Rectal smooth muscle tissue (tissue), 1 donor: ENCODE measurements around the gene MAB21L2.

ENCODE experiments used
- H3K27ac ChIP-seq: one replicate; pipeline ENCODE4 v1.7.0; 2013; ENCODE audit warnings: low read depth, low read length, inconsistent platforms
- H3K27me3 ChIP-seq: one replicate; pipeline ENCODE4 v1.7.0; 2013; ENCODE audit warnings: low read length; ENCODE audit not compliant: control insufficient read depth, insufficient read depth
- H3K36me3 ChIP-seq: one replicate; pipeline ENCODE4 v1.7.0; 2013; ENCODE audit warnings: low read length; ENCODE audit not compliant: control insufficient read depth, insufficient read depth
- H3K4me1 ChIP-seq: one replicate; pipeline ENCODE4 v1.7.0; 2013; ENCODE audit warnings: low read length; ENCODE audit not compliant: control insufficient read depth, insufficient read depth
- H3K4me3 ChIP-seq: one replicate; pipeline ENCODE4 v1.7.0; 2013; ENCODE audit warnings: low read length
- H3K9ac ChIP-seq: one replicate; pipeline ENCODE4 v1.7.0; 2013; ENCODE audit warnings: low read length

Gene MAB21L2

DNA sequence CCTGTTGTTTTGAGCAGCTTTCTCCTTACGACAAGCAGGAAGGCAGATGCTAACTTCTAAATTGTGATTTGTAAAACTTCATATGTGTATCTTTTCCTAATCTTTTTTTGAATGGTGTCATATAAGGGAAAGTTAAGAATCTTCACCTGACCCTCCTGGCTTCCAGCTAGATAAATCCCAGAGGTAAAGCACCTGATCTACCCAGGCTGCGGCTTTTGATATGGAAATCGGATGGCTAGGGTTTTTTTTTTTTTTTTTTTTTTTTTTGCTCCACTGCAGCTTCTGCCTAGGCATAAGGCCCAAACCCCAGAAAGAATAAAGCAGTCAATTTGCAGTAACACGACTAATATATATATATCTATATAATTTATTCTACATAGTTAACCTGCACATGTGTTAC is 10.0 kb downstream of the MAB21L2 start:
- no peak overlapping the region for H3K9ac ChIP-seq
- H3K36me3 ChIP-seq = peaks cover 2% of the 10 kb centered on the region
- peaks cover 11% of the 10 kb centered on the region for H3K4me1 ChIP-seq
- no peaks in the 10 kb centered on the region for H3K27me3 ChIP-seq
- H3K4me3 ChIP-seq = peak overlapping the region; percentile 57
- peak overlapping the region; percentile 93 for H3K27ac ChIP-seq

- H3K36me3 ChIP-seq = peaks cover 2% of the 10 kb centered on the region
- H3K4me1 ChIP-seq = peaks cover 11% of the 10 kb centered on the region
- H3K27me3 ChIP-seq = no peaks in the 10 kb centered on the region
- H3K27ac ChIP-seq = peak overlapping the region; percentile 79
- no peak overlapping the region for H3K9ac ChIP-seq
- H3K4me3 ChIP-seq = peak overlapping the region; percentile 8
These were observed 12.0 kb downstream of the MAB21L2 start for GRCh38 chr4:150593996-150594395.

DNA sequence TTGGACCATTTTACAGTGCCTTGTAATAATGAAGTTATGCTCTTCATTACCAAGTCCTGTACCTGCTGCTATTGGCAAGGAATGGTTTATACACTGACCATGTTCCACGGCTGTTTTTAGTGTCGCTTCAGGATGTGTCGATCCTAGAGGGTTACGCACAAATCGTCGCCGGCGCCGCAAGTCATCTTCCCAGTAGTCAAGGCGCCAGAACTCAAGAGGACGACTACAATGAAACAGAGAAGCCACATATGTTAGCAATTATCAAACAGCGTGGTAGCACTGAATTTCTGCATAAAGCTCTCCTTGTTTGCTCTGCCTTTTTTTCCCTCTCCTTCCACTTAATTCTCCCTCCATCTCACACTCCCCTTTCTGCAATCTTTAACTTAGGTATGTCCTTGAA is 17.0 kb downstream of the MAB21L2 start:
- no peak overlapping the region for H3K4me3 ChIP-seq
- H3K4me1 ChIP-seq = no peaks in the 10 kb centered on the region
- no peaks in the 10 kb centered on the region for H3K36me3 ChIP-seq
- H3K27me3 ChIP-seq = no peaks in the 10 kb centered on the region
- no peak overlapping the region for H3K9ac ChIP-seq
- H3K27ac ChIP-seq = peak overlapping the region; percentile 51

GRCh38 chr4:150599547-150599946 is 17.6 kb downstream of the MAB21L2 start:
- Histone ChIP-seq H3K9ac (no peak overlapping the region), H3K36me3 (no peaks in the 10 kb centered on the region), H3K4me1 (no peaks in the 10 kb centered on the region), H3K4me3 (no peak overlapping the region), H3K27me3 (no peaks in the 10 kb centered on the region), H3K27ac (no peak overlapping the region)

DNA sequence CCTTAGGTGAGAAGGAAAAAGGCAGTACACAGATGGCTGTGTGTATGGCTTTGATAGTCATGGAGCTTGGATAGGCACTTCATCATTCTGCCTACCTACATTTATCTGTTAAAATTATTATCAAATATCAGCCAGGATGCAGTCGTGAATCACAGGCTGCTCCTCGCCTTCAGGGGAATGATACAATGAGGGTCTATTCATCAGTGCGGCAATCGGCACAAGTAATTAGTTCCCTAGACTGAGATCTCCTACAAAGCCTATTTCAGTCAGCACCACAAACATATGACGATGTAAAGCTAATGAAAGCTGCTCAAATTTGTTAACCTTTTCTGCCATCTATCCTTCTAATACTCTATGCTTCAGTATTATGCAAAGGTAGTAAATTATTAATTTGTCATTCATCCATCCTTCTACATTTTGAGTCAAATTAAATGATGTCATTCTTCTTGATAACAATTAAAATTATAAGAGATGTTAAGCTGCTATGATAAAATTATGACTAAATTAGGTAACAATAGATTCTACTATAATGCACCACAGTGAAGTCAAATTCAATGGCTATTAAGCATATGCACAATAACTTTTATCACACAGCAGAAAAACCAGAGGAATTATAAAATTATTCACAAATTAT is 19.0 kb downstream of the MAB21L2 start:
- Histone ChIP-seq H3K9ac (no peak overlapping the region), H3K27me3 (no peaks in the 10 kb centered on the region), H3K4me1 (no peaks in the 10 kb centered on the region), H3K4me3 (no peak overlapping the region), H3K27ac (no peak overlapping the region), H3K36me3 (no peaks in the 10 kb centered on the region)

GRCh38 chr4:150609131-150609530 is 27.2 kb downstream of the MAB21L2 start:
- no peaks in the 10 kb centered on the region for H3K4me1 ChIP-seq
- no peak overlapping the region for H3K27ac ChIP-seq
- H3K36me3 ChIP-seq = no peaks in the 10 kb centered on the region
- no peak overlapping the region for H3K4me3 ChIP-seq
- no peaks in the 10 kb centered on the region for H3K27me3 ChIP-seq
- no peak overlapping the region for H3K9ac ChIP-seq

- Histone ChIP-seq H3K4me3 (no peak overlapping the region), H3K27ac (no peak overlapping the region), H3K27me3 (no peaks in the 10 kb centered on the region), H3K4me1 (no peaks in the 10 kb centered on the region), H3K9ac (no peak overlapping the region), H3K36me3 (no peaks in the 10 kb centered on the region)
These were observed 37.1 kb downstream of the MAB21L2 start for GRCh38 chr4:150619042-150619441.

DNA sequence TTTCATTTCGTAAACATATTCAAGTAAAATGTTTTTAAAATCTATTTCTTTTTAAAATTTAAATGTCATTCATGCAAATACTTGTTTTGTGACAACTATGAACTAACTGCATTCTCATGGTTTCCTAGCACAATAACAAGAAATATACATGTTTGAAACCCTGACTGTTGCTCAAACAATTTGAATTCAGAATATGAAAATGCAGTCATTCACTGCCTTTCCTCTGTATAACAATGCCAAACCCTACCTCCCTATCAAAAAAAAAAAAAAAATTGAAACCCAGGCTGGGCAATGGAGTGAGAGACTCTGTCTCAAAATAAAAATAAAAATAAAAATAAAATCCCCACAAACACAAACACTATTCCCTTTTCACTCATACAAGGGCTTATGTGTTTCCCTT is 42.1 kb downstream of the MAB21L2 start:
- Histone ChIP-seq H3K27ac (no peak overlapping the region), H3K4me3 (no peak overlapping the region), H3K27me3 (no peaks in the 10 kb centered on the region), H3K4me1 (no peaks in the 10 kb centered on the region), H3K9ac (no peak overlapping the region), H3K36me3 (no peaks in the 10 kb centered on the region)

- Histone ChIP-seq H3K4me1 (no peaks in the 10 kb centered on the region), H3K9ac (no peak overlapping the region), H3K27me3 (no peaks in the 10 kb centered on the region), H3K4me3 (no peak overlapping the region), H3K27ac (no peak overlapping the region), H3K36me3 (no peaks in the 10 kb centered on the region)
These were observed 43.1 kb downstream of the MAB21L2 start for GRCh38 chr4:150625033-150625432.

DNA sequence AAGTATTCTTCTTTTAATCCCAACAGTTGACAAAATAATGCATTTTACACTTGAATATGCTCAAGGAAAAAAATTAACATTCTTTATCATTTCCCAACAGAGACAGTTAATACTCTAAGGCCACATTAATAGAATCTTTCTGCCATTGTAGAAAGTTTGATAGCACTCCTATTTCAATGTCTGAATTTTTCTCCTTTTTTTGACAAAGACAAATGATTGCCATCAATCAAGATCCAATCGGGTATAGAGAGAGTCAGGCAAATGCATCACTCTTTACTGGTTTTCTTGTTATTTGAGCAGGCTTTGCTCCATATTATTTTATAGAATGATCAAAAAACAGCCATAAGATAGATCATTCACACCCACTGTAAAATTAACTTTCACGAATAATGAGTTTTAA is 46.1 kb downstream of the MAB21L2 start:
- Histone ChIP-seq H3K27me3 (no peaks in the 10 kb centered on the region), H3K4me3 (no peak overlapping the region), H3K4me1 (no peaks in the 10 kb centered on the region), H3K27ac (no peak overlapping the region), H3K36me3 (no peaks in the 10 kb centered on the region), H3K9ac (no peak overlapping the region)

- H3K4me3 ChIP-seq = no peak overlapping the region
- no peaks in the 10 kb centered on the region for H3K27me3 ChIP-seq
- no peak overlapping the region for H3K27ac ChIP-seq
- no peaks in the 10 kb centered on the region for H3K36me3 ChIP-seq
- H3K9ac ChIP-seq = no peak overlapping the region
- no peaks in the 10 kb centered on the region for H3K4me1 ChIP-seq
These were observed 50.7 kb downstream of the MAB21L2 start for GRCh38 chr4:150632639-150633038.
